Measurements from ENCODE around the gene DENND4A. TPM values are rescaled to one million over a fixed set of nuclear protein-coding genes. Genes with fewer than 3 reads are reported as not detected.

Gene DENND4A
- total and polyA plus RNA-seq, 9 of the 15 experiments (the other 6 are each of a cell fraction or from before 2014, with no cell fraction given): 6.8 to 32.3 (median 19.9) TPM

GRCh38 chr15:65651831-65652749 is 140.0 kb downstream of the DENND4A start:
- Histone ChIP-seq H3K4me3 (no peak overlapping the region), H3K9me3 (replicated peaks; ENCODE audit: control insufficient read depth, insufficient read depth, low read depth, low read length) (no peaks in the 10 kb centered on the region), H3K9me1 (ENCODE audit: control insufficient read depth, insufficient read depth, low read length) (no peaks in the 10 kb centered on the region), H3K4me2 (ENCODE audit: insufficient read depth, low read length) (no peak overlapping the region), H3K79me2 (ENCODE audit: control insufficient read depth, insufficient read depth, low read length) (no peaks in the 10 kb centered on the region), H3K27ac (ENCODE audit: extremely low read depth, low read depth, low read length) (no peak overlapping the region), H4K20me1 (replicated peaks; ENCODE audit: control insufficient read depth, insufficient read depth, low read length) (no peaks in the 10 kb centered on the region), H2AFZ (ENCODE audit: low read depth, low read length) (no peak overlapping the region), H3K36me3 (ENCODE audit: control insufficient read depth, insufficient read depth, low read length) (peaks cover 9% of the 10 kb centered on the region; the same call in 2 of the 3 replicates), H3K27me3 (ENCODE audit: control insufficient read depth in 2 of 2, insufficient read depth in 2 of 2, low read length in 2 of 2) (no peaks in the 10 kb centered on the region), H3K9ac (ENCODE audit: insufficient read depth in 1 of 2, low read depth in 2 of 2, low read length in 2 of 2) (no peak overlapping the region), H3K4me1 (replicated peaks in 1 of 2; ENCODE audit: control insufficient read depth in 2 of 2, insufficient read depth in 2 of 2, low read length in 2 of 2) (peaks cover 0 to 7% of the 10 kb centered on the region in 2 experiments; a peak in 2 of 5 replicates)
- POLR2A ChIA-PET: interaction anchor here (0.8 to 1.1 kb wide), 6 partner anchors 8 to 34 kb away, joined by 3 to 4 read pairs (median 3); no protein-coding TSS in a partner anchor
- ATAC-seq: peak; percentile 72
- in situ Hi-C loops (cut with MboI): no loop called here
- no TSS peak for BruUV-seq (replicated peaks)
- FAIRE-seq: no peak
- 57% methylated on average over 11 of the region's 11 CpGs for WGBS (ENCODE audit: insufficient coverage, low coverage, missing lambda C conversion rate)
- no peak for TF ChIP-seq XRCC3 (IDR thresholded peaks at IDR 0.05)
- 0 out of 2 replicates have a peak, but pooled peaks have one; percentile 30 for TF ChIP-seq POLR2A (conservative IDR thresholded peaks at IDR 0.05)
- intact Hi-C loops (cut with micrococcal nuclease): no loop called here
- CTCF ChIA-PET (ENCODE audit: low intra/inter-chr PET ratio): no interaction called here
- peak in 1 of 4 experiments; percentile 22 for DNase-seq (ENCODE audit: extremely low read depth in 1 of 4, low spot score in 3 of 4)

- Histone ChIP-seq H3K4me1 (replicated peaks in 1 of 2; ENCODE audit: control insufficient read depth in 2 of 2, insufficient read depth in 2 of 2, low read length in 2 of 2) (peaks cover 0 to 7% of the 10 kb centered on the region in 2 experiments; a peak in 2 of 5 replicates), H3K79me2 (ENCODE audit: control insufficient read depth, insufficient read depth, low read length) (no peaks in the 10 kb centered on the region), H2AFZ (ENCODE audit: low read depth, low read length) (no peak overlapping the region), H3K4me2 (ENCODE audit: insufficient read depth, low read length) (no peak overlapping the region), H3K27me3 (ENCODE audit: control insufficient read depth in 2 of 2, insufficient read depth in 2 of 2, low read length in 2 of 2) (no peaks in the 10 kb centered on the region), H3K36me3 (ENCODE audit: control insufficient read depth, insufficient read depth, low read length) (peaks cover 4% of the 10 kb centered on the region; the same call in 2 of the 3 replicates), H3K9me3 (replicated peaks; ENCODE audit: control insufficient read depth, insufficient read depth, low read depth, low read length) (no peaks in the 10 kb centered on the region), H3K9ac (ENCODE audit: insufficient read depth in 1 of 2, low read depth in 2 of 2, low read length in 2 of 2) (no peak overlapping the region), H3K4me3 (no peak overlapping the region), H3K27ac (ENCODE audit: extremely low read depth, low read depth, low read length) (no peak overlapping the region), H4K20me1 (replicated peaks; ENCODE audit: control insufficient read depth, insufficient read depth, low read length) (no peaks in the 10 kb centered on the region), H3K9me1 (ENCODE audit: control insufficient read depth, insufficient read depth, low read length) (no peaks in the 10 kb centered on the region)
- BruUV-seq (replicated peaks): no TSS peak
- intact Hi-C loops (cut with micrococcal nuclease) (no loop called here), in situ Hi-C loops (cut with MboI) (no loop called here)
- DNase-seq (ENCODE audit: extremely low read depth in 1 of 4, low spot score in 3 of 4) (no peak), FAIRE-seq (no peak), ATAC-seq (peak; percentile 17; the same call in 1 of the 3 replicates)
- 100% methylated on average over 1 of the region's 1 CpG for WGBS (ENCODE audit: insufficient coverage, low coverage, missing lambda C conversion rate)
- POLR2A ChIA-PET: interaction anchor here (0.6 to 1.5 kb wide), 4 partner anchors 10 to 509 kb away, joined by 3 to 11 read pairs (median 3); no protein-coding TSS in a partner anchor
- CTCF ChIA-PET (ENCODE audit: low intra/inter-chr PET ratio): no interaction called here
- TF ChIP-seq SREBF1 (IDR thresholded peaks at IDR 0.05; ENCODE audit: borderline replicate concordance, low read depth, low read length): no peak
- TF ChIP-seq BHLHE40 (IDR thresholded peaks at IDR 0.05; ENCODE audit: low read length): no peak
- TF ChIP-seq ZNF263 (CRISPR knock-in tag; IDR thresholded peaks at IDR 0.05; ENCODE audit: borderline replicate concordance): no peak
- no peak for TF ChIP-seq SMARCC2 (IDR thresholded peaks at IDR 0.05; ENCODE audit: low read depth)
- TF ChIP-seq ZNF511 (CRISPR knock-in tag; IDR thresholded peaks at IDR 0.05): no peak
- no peak for TF ChIP-seq SNAPC5 (CRISPR knock-in tag; IDR thresholded peaks at IDR 0.05)
- no peak for TF ChIP-seq STAT5B (CRISPR knock-in tag; IDR thresholded peaks at IDR 0.05)
- no peak for TF ChIP-seq HNRNPLL (IDR thresholded peaks at IDR 0.05; ENCODE audit: low read depth, low read length, poor library complexity, severe bottlenecking)
- no peak for TF ChIP-seq POLR2AphosphoS5 (IDR thresholded peaks at IDR 0.05; ENCODE audit: control insufficient read depth, insufficient read depth, low read depth, low read length)
- no peak for TF ChIP-seq ARID3B (CRISPR knock-in tag; IDR thresholded peaks at IDR 0.05; ENCODE audit: borderline replicate concordance)
These were observed 141.1 kb downstream of the DENND4A start for GRCh38 chr15:65651042-65651322.
